ENCODE measurements around the gene UVSSA. TPM values are rescaled to one million over a fixed set of nuclear protein-coding genes. Genes with fewer than 3 reads are reported as not detected.

The UVSSA gene
- total and polyA plus RNA-seq, 7 experiments from 2014 or later = 3.2 to 44.1 (median 39.3) TPM

DNA sequence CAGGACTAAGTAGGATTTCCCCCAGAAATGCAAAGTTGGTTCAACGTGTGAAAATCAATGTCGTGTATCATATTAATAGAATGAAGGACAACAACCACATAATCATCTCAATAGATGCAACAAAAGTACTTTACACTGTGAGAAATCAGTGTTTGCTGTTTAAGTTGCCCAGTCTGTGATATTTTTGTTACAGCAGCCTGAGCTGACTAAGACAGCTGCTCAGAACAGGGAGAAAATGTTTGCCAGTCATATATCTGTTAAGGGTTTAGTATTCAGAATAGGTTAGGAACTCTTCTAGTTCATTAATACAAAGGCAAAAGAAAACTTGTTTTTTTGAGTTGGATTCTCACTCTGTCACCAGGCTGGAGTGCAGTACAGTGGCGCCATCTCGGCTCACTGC is 44.8 kb upstream of the UVSSA start:
- peaks cover 32 to 67% (median 57%) of the 10 kb centered on the region in 7 donors for H3K4me1 Mint-ChIP-seq
- no peaks in the 10 kb centered on the region for H3K27me3 ChIP-seq (ENCODE audit: control insufficient read depth in 2 of 2, insufficient read depth in 2 of 2, low read length in 2 of 2)
- H3K4me1 ChIP-seq (ENCODE audit: control insufficient read depth in 2 of 2, insufficient read depth in 2 of 2, low read length in 2 of 2) = peaks cover 3 to 7% of the 10 kb centered on the region in 2 donors
- H3K4me3 Mint-ChIP-seq = no peak overlapping the region
- H3K9me3 Mint-ChIP-seq = no peaks in the 10 kb centered on the region
- H3K27ac Mint-ChIP-seq = peak overlapping the region in 2 of 9 donors; percentile 52 to 60
- ChIA-PET POLR2A (interaction anchor here (2.0 kb wide), 1 partner anchor 8 kb away, joined by 6 read pairs; no protein-coding TSS in a partner anchor), CTCF (no interaction called here)
- no peaks in the 10 kb centered on the region for H3K27me3 Mint-ChIP-seq
- no peak for DNase-seq
- H3K27ac ChIP-seq (ENCODE audit: low read depth, low read length) = no peak overlapping the region
- H3K9me3 ChIP-seq (ENCODE audit: control insufficient read depth in 2 of 3, low read length in 3 of 3) = no peaks in the 10 kb centered on the region
- ATAC-seq = no peak
- H3K36me3 ChIP-seq (ENCODE audit: control insufficient read depth in 2 of 3, insufficient read depth in 3 of 3, low read length in 3 of 3) = peaks cover 0 to 41% (median 0%) of the 10 kb centered on the region in 3 experiments
- intact Hi-C loops (cut with micrococcal nuclease) = no loop called here
- peaks cover 0 to 46% (median 20%) of the 10 kb centered on the region in 5 donors for H3K36me3 Mint-ChIP-seq
- H3K4me3 ChIP-seq (ENCODE audit: low read length) = no peak overlapping the region

DNA sequence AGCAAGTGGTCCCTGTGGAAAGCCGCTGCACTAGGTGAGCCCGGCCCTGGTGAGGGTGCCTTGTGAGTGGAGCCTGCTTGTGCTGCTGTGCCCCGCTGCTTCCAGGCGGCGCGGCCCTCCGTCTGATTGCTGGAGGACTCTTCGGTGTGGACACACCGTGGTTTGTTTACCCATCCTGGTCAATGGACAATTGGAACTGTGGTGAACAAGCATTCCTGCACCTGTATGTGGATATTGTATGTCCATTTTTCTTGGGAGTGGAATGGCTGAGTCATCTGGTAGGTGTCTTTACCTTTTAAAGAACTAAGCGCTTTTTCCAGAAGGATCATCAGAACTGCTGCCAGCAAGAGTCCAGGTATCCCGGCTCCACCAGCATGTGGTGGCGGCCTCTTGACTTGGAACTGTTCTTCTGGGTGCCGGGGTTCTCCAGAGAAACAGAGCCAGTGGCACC is 41.7 kb upstream of the UVSSA start:
- Mint-ChIP-seq H3K9me3 (no peaks in the 10 kb centered on the region), H3K4me3 (peak overlapping the region in 1 of 10 donors; percentile 32), H3K36me3 (peaks cover 0 to 27% (median 14%) of the 10 kb centered on the region in 5 donors), H3K4me1 (peaks cover 33 to 74% (median 62%) of the 10 kb centered on the region in 7 donors), H3K27ac (peak overlapping the region in 2 of 9 donors; percentile 54 to 62), H3K27me3 (no peaks in the 10 kb centered on the region)
- ChIA-PET CTCF (no interaction called here), POLR2A (no interaction called here)
- H3K27ac ChIP-seq (ENCODE audit: low read depth, low read length) = no peak overlapping the region
- H3K36me3 ChIP-seq (ENCODE audit: control insufficient read depth in 2 of 3, insufficient read depth in 3 of 3, low read length in 3 of 3) = peaks cover 0 to 13% (median 0%) of the 10 kb centered on the region in 3 experiments
- ATAC-seq (no peak), DNase-seq (no peak)
- intact Hi-C loops (cut with micrococcal nuclease) = no loop called here
- H3K27me3 ChIP-seq (ENCODE audit: control insufficient read depth in 2 of 2, insufficient read depth in 2 of 2, low read length in 2 of 2) = no peaks in the 10 kb centered on the region
- no peaks in the 10 kb centered on the region for H3K9me3 ChIP-seq (ENCODE audit: control insufficient read depth in 2 of 3, low read length in 3 of 3)
- peaks cover 21% of the 10 kb centered on the region in 2 donors for H3K4me1 ChIP-seq (ENCODE audit: control insufficient read depth in 2 of 2, insufficient read depth in 2 of 2, low read length in 2 of 2)
- no peak overlapping the region for H3K4me3 ChIP-seq (ENCODE audit: low read length)

DNA sequence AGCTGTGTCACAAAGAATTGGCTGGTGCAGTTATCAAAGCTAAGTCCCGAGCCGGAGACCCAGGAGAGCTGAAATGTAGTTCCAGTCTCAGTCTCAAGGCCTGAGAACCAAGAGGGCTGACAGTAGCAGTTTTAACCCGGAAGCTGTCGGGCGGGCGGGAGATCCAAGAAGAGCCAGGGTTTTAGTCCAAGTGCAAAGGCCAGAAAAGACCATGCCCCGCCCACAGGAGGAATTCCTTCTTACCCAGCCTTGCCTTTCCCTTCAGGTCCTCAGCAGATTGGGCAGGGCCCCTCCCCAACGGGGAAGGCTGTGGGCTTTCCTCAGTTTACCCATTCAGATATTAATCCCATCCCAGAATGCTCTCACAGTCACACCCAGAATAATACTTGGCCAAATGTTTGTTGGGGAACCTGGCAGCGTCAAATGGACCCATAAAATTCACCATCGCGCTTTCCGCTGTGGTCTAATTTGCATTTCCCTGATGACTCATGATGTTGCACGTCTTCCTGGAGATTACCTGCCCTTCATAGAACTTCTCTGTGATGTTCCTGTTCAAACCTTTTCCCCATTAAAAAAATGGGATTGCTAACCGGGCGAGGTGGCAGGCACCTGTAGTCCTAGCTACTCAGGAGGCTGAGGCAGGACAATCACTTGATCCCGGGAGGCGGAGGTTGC is 41.1 kb upstream of the UVSSA start:
- H3K9me3 Mint-ChIP-seq = no peaks in the 10 kb centered on the region
- no peak overlapping the region for H3K4me3 ChIP-seq (ENCODE audit: low read length)
- peaks cover 34 to 73% (median 63%) of the 10 kb centered on the region in 7 donors for H3K4me1 Mint-ChIP-seq
- DNase-seq = no peak
- POLR2A ChIA-PET = interaction anchor here (1.0 kb wide), 1 partner anchor 25 kb away, joined by 3 read pairs; no protein-coding TSS in a partner anchor
- peak overlapping the region in 8 of 9 donors; percentile 8 to 67 (median 40) for H3K27ac Mint-ChIP-seq
- H3K27ac ChIP-seq (ENCODE audit: low read depth, low read length) = no peak overlapping the region
- CTCF ChIA-PET = no interaction called here
- ATAC-seq = no peak
- no peaks in the 10 kb centered on the region for H3K27me3 ChIP-seq (ENCODE audit: control insufficient read depth in 2 of 2, insufficient read depth in 2 of 2, low read length in 2 of 2)
- intact Hi-C loops (cut with micrococcal nuclease) = no loop called here
- peaks cover 21 to 27% of the 10 kb centered on the region in 2 donors for H3K4me1 ChIP-seq (ENCODE audit: control insufficient read depth in 2 of 2, insufficient read depth in 2 of 2, low read length in 2 of 2)
- no peaks in the 10 kb centered on the region for H3K27me3 Mint-ChIP-seq
- H3K9me3 ChIP-seq (ENCODE audit: control insufficient read depth in 2 of 3, low read length in 3 of 3) = no peaks in the 10 kb centered on the region
- H3K36me3 ChIP-seq (ENCODE audit: control insufficient read depth in 2 of 3, insufficient read depth in 3 of 3, low read length in 3 of 3) = peaks cover 0 to 7% (median 0%) of the 10 kb centered on the region in 3 experiments
- peak overlapping the region in 3 of 10 donors; percentile 10 to 32 (median 31) for H3K4me3 Mint-ChIP-seq
- peaks cover 0 to 23% (median 13%) of the 10 kb centered on the region in 5 donors for H3K36me3 Mint-ChIP-seq

- Histone ChIP-seq H3K36me3 (ENCODE audit: control insufficient read depth in 2 of 3, insufficient read depth in 3 of 3, low read length in 3 of 3) (peaks cover 0 to 20% (median 6%) of the 10 kb centered on the region in 3 experiments), H3K27me3 (ENCODE audit: control insufficient read depth in 2 of 2, insufficient read depth in 2 of 2, low read length in 2 of 2) (no peaks in the 10 kb centered on the region), H3K4me3 (ENCODE audit: low read length) (no peak overlapping the region), H3K4me1 (ENCODE audit: control insufficient read depth in 2 of 2, insufficient read depth in 2 of 2, low read length in 2 of 2) (peaks cover 21 to 38% of the 10 kb centered on the region in 2 donors), H3K27ac (ENCODE audit: low read depth, low read length) (no peak overlapping the region), H3K9me3 (ENCODE audit: control insufficient read depth in 2 of 3, low read length in 3 of 3) (no peaks in the 10 kb centered on the region)
- peaks cover 0 to 24% (median 7%) of the 10 kb centered on the region in 5 donors for H3K36me3 Mint-ChIP-seq
- DNase-seq (no peak), ATAC-seq (no peak)
- H3K4me3 Mint-ChIP-seq = peak overlapping the region in 6 of 10 donors; percentile 74 to 88 (median 83)
- no peaks in the 10 kb centered on the region for H3K9me3 Mint-ChIP-seq
- H3K27ac Mint-ChIP-seq = peak overlapping the region in 6 of 9 donors; percentile 62 to 87 (median 73)
- H3K27me3 Mint-ChIP-seq = no peaks in the 10 kb centered on the region
- CTCF ChIA-PET = interaction anchor here (0.7 to 1.6 kb wide), 2 partner anchors 22 to 142 kb away, joined by 3 to 4 read pairs; no protein-coding TSS in a partner anchor
- POLR2A ChIA-PET = interaction anchor here (1.4 to 3.4 kb wide), 3 partner anchors 18 to 38 kb away, joined by 4 to 14 read pairs (median 12); partner anchors contain the start of gene UVSSA
- H3K4me1 Mint-ChIP-seq = peaks cover 40 to 79% (median 60%) of the 10 kb centered on the region in 7 donors
- intact Hi-C loops (cut with micrococcal nuclease) = loop anchor here in 1 of 2 donors (2.0 kb wide), 1 partner anchor 39 kb away; the partner anchor contains the start of gene UVSSA
These were observed 38.9 kb upstream of the UVSSA start for GRCh38 chr4:1307951-1308735.

GRCh38 chr4:1309261-1310010 is 37.6 kb upstream of the UVSSA start:
- DNase-seq = peak in 5 of 9 donors; percentile 17 to 58 (median 47)
- H3K4me3 Mint-ChIP-seq = peak overlapping the region; percentile 74 to 89 (median 84)
- peak; percentile 74 for ATAC-seq
- Histone ChIP-seq H3K9me3 (ENCODE audit: control insufficient read depth in 2 of 3, low read length in 3 of 3) (no peaks in the 10 kb centered on the region), H3K4me1 (ENCODE audit: control insufficient read depth in 2 of 2, insufficient read depth in 2 of 2, low read length in 2 of 2) (peaks cover 21 to 38% of the 10 kb centered on the region in 2 donors), H3K4me3 (ENCODE audit: low read length) (peak overlapping the region; percentile 50), H3K27me3 (ENCODE audit: control insufficient read depth in 2 of 2, insufficient read depth in 2 of 2, low read length in 2 of 2) (no peaks in the 10 kb centered on the region), H3K27ac (ENCODE audit: low read depth, low read length) (peak overlapping the region; percentile 53), H3K36me3 (ENCODE audit: control insufficient read depth in 2 of 3, insufficient read depth in 3 of 3, low read length in 3 of 3) (peaks cover 0 to 31% (median 6%) of the 10 kb centered on the region in 3 experiments)
- H3K36me3 Mint-ChIP-seq = peaks cover 3 to 33% (median 12%) of the 10 kb centered on the region in 5 donors
- H3K9me3 Mint-ChIP-seq = no peaks in the 10 kb centered on the region
- peaks cover 42 to 79% (median 63%) of the 10 kb centered on the region in 7 donors for H3K4me1 Mint-ChIP-seq
- CTCF ChIA-PET = interaction anchor here (0.7 to 1.6 kb wide), 2 partner anchors 21 to 143 kb away, joined by 3 to 4 read pairs; no protein-coding TSS in a partner anchor
- intact Hi-C loops (cut with micrococcal nuclease) = loop anchor here (1.0 to 2.0 kb wide), 4 partner anchors 20 to 37 kb away; partner anchors contain the start of genes MAEA (in 2 of the 2) and UVSSA (in 1 of the 2)
- POLR2A ChIA-PET = interaction anchor here (0.8 to 3.4 kb wide), 7 partner anchors 8 to 296 kb away, joined by 3 to 14 read pairs (median 4); partner anchors contain the start of gene UVSSA
- H3K27ac Mint-ChIP-seq = peak overlapping the region; percentile 66 to 89 (median 85)
- H3K27me3 Mint-ChIP-seq = no peaks in the 10 kb centered on the region
